ENCODE results near the gene CCKAR. TPM values are rescaled to one million over a fixed set of nuclear protein-coding genes. Genes with fewer than 3 reads are reported as not detected.

CCKAR gene
- total RNA-seq, 3 donors from 2014 or later: not detected

DNA sequence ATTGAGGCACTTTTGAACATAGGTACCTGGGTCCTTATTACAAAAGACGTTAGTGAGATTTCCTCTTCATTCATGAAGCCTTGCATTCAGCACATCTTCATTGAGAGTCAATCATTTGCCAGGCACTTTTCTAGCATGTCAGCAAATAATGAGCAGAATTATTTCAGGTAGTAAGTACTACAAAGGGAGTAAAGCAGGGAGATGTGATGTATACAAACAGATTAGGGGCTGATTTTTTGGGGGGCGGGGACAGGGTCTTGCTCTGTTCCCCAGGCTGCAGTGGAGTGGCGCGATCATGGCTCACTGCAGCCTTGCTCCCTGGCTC is 638 bp upstream of the CCKAR start:
- Histone ChIP-seq H3K9me3 (no peaks in the 10 kb centered on the region), H3K36me3 (no peaks in the 10 kb centered on the region), H3K4me3 (no peak overlapping the region), H3K4me1 (no peaks in the 10 kb centered on the region), H3K27ac (no peak overlapping the region), H3K27me3 (peaks cover 0 to 4% of the 10 kb centered on the region in 2 donors)
- TF ChIP-seq, protein P1, sequence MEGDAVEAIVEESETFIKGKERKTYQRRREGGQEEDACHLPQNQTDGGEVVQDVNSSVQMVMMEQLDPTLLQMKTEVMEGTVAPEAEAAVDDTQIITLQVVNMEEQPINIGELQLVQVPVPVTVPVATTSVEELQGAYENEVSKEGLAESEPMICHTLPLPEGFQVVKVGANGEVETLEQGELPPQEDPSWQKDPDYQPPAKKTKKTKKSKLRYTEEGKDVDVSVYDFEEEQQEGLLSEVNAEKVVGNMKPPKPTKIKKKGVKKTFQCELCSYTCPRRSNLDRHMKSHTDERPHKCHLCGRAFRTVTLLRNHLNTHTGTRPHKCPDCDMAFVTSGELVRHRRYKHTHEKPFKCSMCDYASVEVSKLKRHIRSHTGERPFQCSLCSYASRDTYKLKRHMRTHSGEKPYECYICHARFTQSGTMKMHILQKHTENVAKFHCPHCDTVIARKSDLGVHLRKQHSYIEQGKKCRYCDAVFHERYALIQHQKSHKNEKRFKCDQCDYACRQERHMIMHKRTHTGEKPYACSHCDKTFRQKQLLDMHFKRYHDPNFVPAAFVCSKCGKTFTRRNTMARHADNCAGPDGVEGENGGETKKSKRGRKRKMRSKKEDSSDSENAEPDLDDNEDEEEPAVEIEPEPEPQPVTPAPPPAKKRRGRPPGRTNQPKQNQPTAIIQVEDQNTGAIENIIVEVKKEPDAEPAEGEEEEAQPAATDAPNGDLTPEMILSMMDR (IDR thresholded peaks at IDR 0.05): no peak
- TF ChIP-seq POLR2A (IDR thresholded peaks at IDR 0.05) (no peak), POLR2AphosphoS5 (IDR thresholded peaks at IDR 0.05) (no peak)
- no peak for DNase-seq (ENCODE audit: low spot score in 2 of 2)
- intact Hi-C loops (cut with DNase I; ENCODE audit: low total_unique reads): no loop called here

DNA sequence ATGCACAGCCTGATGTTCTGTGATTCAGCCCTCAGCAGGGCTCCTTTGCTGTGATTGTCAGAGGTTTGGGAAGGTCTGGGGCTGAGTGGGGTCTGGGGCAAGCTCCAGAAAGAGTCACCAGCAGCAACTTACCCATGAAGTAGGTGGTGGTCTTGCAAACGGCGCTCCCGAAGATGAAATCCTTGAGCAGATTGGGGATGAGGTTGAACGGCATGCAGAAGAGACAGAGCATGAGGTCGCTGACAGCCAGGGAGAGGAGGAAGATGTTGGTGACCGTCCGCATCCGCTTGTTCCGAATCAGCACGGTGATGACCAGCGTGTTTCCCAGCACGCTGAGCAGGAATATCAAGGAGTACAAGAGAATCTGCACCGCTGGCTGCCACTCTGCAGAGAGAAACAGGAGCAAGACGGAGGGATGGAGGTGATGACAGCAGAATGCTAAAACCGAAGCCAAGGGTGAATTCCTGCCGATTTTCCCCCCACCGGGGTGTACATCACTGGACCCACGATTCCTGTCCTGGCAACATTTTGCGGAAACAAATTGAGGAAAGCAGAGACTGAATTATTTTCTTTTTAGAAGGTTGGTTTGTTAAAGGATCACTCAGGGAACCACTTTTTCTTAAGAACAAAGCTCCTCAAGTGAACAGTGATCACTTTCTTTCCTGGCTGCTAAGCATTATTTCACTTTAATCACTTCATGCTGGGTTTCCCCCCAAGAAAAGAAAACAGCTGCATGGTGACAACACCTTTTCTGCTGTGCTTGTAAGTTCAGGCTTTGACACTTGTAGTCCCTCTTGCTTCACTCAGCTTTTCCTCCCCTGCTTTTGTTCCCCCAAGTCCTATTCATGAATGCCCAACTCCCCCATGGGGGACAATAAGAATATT is 941 bp downstream of the CCKAR start:
- Histone ChIP-seq H3K27me3 (peaks cover 0 to 4% of the 10 kb centered on the region in 2 donors), H3K27ac (no peak overlapping the region), H3K4me3 (no peak overlapping the region), H3K9me3 (no peaks in the 10 kb centered on the region), H3K4me1 (no peaks in the 10 kb centered on the region), H3K36me3 (no peaks in the 10 kb centered on the region)
- TF ChIP-seq, protein P1 (IDR thresholded peaks at IDR 0.05): no peak
- TF ChIP-seq POLR2A (IDR thresholded peaks at IDR 0.05) (no peak), POLR2AphosphoS5 (IDR thresholded peaks at IDR 0.05) (no peak)
- DNase-seq (ENCODE audit: low spot score in 2 of 2): no peak
- intact Hi-C loops (cut with DNase I; ENCODE audit: low total_unique reads): no loop called here

DNA sequence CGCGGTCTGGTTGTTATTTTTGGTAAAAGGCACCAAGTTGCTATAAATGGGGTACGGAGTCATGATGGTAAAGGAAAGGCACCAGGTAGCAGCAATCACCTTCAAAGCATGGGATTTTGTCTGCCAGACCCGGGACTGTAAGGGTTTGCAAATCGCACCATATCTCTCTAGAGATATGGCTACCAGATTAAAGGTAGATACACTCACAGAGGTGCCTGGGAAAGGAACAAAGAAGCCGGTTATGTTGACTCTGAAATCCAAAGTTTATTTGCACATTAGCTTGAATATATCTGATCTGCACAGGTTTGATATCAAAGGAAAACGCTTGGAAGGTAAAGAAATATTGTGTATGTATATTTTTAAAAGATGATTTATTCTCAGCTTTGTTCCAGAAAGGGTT is 4.6 kb downstream of the CCKAR start:
- Histone ChIP-seq H3K27ac (no peak overlapping the region), H3K27me3 (no peaks in the 10 kb centered on the region), H3K4me3 (no peak overlapping the region), H3K9me3 (no peaks in the 10 kb centered on the region), H3K4me1 (no peaks in the 10 kb centered on the region), H3K36me3 (no peaks in the 10 kb centered on the region)
- no peak for DNase-seq (ENCODE audit: low spot score in 2 of 2)
- intact Hi-C loops (cut with DNase I; ENCODE audit: low total_unique reads): no loop called here
- TF ChIP-seq, protein P1 (IDR thresholded peaks at IDR 0.05): no peak
- TF ChIP-seq POLR2A (IDR thresholded peaks at IDR 0.05): no peak
- TF ChIP-seq POLR2AphosphoS5 (IDR thresholded peaks at IDR 0.05): no peak

DNA sequence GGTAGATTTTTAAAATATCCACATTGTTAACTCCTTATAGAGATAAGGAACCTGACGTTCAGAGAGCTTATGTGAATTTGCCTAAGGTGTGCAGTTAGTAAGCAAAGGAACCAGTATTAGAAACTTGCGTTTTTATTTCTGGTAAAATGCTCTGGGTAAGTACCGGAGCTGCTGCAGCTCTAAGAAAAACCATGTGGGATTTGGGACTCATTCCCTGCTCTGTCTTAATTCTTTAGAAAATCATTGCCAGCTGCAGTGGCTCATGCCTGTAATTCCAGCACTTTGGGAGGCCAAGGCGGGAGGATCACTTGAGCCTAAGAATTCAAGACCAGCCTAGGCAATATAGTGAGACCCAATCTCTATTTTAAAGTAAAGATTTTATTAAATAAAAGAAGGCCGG is 5.8 kb downstream of the CCKAR start:
- H3K4me1 ChIP-seq: no peaks in the 10 kb centered on the region
- H3K9me3 ChIP-seq: no peaks in the 10 kb centered on the region
- no peaks in the 10 kb centered on the region for H3K27me3 ChIP-seq
- TF ChIP-seq POLR2AphosphoS5 (IDR thresholded peaks at IDR 0.05): no peak
- TF ChIP-seq POLR2A (IDR thresholded peaks at IDR 0.05): no peak
- TF ChIP-seq, protein P1 (IDR thresholded peaks at IDR 0.05): no peak
- H3K4me3 ChIP-seq: no peak overlapping the region
- DNase-seq (ENCODE audit: low spot score in 2 of 2): no peak
- H3K27ac ChIP-seq: no peak overlapping the region
- no peaks in the 10 kb centered on the region for H3K36me3 ChIP-seq
- intact Hi-C loops (cut with DNase I; ENCODE audit: low total_unique reads): no loop called here

DNA sequence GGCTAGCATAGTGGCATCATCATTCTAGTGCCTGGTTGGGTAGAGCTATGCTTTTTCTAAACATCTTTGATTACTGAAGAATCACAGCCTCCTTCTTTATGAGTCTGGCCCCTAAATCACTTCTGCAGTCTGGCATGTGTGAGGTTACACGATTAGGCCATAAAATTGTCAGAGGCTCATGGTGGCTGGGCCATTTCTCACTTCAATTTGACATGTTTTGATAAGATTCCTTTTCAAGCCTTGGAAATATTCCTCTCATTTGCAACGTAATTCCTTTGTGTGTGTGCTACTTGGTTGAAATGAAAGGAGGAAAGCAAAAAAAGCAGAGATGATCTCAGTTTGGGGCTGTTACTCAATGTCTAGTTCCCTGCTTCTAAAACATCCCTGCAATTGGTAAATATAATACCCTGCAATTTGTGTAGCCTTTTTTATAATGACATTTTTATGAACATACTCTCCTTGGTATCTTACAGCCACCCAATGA is 6.2 kb downstream of the CCKAR start:
- Histone ChIP-seq H3K4me3 (no peak overlapping the region), H3K4me1 (no peaks in the 10 kb centered on the region), H3K27me3 (no peaks in the 10 kb centered on the region), H3K27ac (no peak overlapping the region), H3K9me3 (no peaks in the 10 kb centered on the region), H3K36me3 (no peaks in the 10 kb centered on the region)
- DNase-seq (ENCODE audit: low spot score in 2 of 2): no peak
- intact Hi-C loops (cut with DNase I; ENCODE audit: low total_unique reads): no loop called here
- TF ChIP-seq POLR2AphosphoS5 (IDR thresholded peaks at IDR 0.05): no peak
- TF ChIP-seq POLR2A (IDR thresholded peaks at IDR 0.05): no peak
- TF ChIP-seq, protein P1 (IDR thresholded peaks at IDR 0.05): no peak

All from breast epithelium (tissue), 4 donors.